Stimulated activated CD8-positive, alpha-beta memory T cell treated with anti-CD3 and anti-CD28 coated beads, Interleukin-15, amount 100 ng/mL, for 24 hours (primary cell): Measurements from ENCODE around the gene LMBR1.
"Not testable (repeated sequence)": the region's sequence is repeated elsewhere in the genome, so short reads cannot be mapped to it uniquely, and the experiment has no call there.

Experiments used
- DNase-seq: peaks from one replicate; pipeline ENCODE4 v3.0.0-alpha.2; 2020; ENCODE audit warnings: low read depth

Gene LMBR1

DNA sequence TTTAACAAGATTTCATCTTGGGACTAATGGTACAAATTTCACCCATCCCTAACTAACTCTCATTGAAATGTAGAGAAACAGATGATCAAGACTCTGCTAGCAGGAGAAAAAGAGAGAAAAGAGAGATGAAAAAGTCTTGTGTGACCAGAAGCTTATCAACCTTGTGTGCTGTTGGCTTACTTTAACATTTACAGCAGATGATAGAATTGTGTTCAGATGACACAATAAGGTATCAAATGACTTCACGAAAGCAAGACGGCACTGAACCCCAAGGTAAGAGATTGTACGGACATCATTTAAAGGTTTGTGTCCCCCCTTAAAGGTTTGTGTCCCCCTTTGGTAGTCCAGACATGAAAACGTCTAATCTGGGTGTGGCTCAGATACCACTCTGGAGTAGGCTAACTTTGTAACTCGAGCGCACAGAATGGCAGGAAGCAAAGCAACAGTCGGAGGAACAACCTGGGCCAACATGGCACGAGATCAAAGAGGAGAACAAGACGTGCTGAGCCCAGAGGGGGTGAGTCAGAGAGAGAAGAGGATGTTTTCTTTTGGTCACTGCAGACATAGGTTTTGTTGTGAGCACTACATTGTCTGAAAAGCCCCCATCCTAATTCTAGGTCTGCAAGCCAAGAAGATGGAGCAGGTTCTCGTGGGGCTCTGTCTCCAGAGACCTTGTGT is 10.4 kb upstream of the LMBR1 start:
- DNase-seq, result no peak

DNA sequence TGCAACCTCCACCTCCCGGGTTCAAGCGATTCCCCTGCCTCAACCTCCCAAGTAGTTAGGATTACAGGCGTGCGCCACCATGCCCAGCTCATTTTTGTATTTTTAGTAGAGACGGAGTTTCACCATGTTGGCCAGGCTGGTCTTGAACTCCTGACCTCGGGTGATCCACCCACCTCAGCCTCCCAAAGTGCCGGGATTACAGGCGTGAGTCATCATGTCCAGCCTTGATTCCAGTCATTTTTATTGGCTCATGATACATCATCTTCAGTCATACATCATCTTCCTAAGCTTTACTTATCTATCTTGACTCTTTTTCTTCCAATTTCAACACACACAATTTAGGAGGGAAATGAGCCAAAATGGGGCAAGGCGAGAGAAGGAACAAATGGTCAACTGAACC is 7.1 kb upstream of the LMBR1 start:
- DNase-seq, result not testable (repeated sequence)

DNA sequence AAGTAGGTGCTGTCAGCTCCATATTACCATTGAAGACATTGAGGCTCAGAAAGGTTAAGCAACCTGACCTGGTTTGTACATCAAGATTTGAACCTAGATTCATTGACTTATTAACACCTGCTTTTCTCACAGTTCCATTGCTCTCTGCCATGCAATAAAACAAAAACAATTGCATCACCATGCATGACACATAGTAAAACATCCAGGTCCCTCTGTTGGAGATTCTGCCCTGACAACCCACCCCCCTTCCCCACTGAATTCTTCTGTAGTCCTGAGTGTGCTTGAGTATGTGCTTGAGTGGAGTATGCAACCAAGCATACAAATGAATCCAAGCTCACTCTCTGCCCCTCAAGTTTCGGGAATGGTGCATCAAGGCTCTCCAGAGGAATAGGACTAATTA is 6.0 kb upstream of the LMBR1 start:
- no peak for DNase-seq

DNA sequence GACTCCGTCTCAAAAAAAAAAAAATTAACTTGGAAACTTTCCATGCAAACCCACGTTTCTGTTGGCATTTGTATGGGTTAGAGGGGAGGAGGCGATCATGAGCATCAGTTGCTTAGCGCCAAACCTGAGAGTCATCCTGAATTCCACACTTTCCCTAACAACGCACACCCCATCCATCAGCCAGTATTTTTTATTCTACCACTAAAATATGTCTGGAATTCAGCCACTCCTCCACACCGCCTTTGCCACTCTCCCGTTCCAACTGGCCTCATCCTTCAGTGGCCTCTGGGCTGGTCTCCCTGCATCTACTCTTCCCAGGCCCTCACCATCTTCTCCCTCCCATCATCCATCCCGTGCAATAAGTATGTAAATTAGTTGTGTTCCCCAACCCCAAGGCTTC is 4.7 kb upstream of the LMBR1 start:
- DNase-seq, result no peak

DNA sequence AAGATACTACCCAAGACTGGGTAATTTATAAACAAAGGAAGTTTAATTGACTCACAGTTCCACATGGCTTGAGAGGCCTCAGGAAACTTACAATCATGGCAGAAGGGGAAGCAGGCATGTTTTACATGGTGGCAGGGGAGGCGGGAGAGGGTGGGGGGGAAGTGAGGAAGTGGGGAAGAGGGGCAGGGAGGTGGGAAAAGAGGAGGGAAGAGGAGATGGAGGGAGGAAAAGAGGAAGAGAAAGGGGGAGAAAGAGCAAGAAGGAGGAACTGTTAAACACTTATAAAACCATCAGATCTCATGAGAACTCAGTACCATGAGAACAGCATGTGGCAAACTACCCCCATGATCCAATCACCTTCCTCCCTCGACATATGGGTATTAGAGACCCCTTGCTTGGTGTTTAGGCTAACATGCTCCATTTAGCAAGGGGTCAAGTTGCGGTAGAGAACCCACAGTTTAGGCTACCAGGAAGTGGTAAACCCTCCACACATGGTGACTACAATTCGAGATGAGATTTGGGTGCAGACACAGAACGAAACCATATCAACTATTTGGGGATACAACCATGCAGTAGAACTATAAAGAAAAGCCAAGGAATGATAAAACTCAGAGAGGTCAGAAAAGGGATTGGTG is 3.5 kb upstream of the LMBR1 start:
- no peak for DNase-seq

DNA sequence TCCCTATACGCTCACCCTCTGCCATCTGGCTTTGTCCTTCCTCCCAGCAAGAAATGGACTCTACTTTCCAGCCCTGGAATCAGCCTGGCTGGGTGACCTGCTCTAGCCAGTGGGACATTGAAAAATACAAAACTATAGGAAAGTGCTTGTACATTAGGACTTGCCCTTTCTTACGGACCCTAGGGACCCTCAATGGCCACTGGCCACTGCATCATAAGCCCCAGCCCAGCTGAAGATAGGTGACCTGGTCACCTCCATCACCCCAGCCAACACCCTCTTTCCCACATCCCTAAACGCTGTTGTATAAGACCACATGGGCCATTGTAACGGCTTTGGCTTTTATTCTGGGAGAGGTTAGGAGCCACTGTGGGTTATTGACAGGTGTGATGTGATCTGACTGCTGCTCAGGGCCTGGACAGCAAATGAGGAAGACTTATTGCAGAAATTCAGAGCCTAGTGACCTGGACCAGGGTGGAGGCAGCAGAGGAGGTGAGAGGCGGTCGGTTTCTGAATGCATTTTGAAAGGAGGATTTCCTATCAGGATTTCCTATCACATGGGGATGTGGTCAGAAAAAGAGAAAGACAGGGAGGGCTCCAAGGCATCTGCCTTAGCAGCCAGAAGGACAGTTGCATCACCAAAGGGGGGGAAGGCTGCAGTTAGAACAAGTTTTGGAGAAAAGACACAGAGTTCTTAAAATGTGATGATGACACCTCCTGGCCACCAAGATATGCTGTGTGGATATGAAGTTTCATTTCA is 2.2 kb upstream of the LMBR1 start:
- no peak for DNase-seq

DNA sequence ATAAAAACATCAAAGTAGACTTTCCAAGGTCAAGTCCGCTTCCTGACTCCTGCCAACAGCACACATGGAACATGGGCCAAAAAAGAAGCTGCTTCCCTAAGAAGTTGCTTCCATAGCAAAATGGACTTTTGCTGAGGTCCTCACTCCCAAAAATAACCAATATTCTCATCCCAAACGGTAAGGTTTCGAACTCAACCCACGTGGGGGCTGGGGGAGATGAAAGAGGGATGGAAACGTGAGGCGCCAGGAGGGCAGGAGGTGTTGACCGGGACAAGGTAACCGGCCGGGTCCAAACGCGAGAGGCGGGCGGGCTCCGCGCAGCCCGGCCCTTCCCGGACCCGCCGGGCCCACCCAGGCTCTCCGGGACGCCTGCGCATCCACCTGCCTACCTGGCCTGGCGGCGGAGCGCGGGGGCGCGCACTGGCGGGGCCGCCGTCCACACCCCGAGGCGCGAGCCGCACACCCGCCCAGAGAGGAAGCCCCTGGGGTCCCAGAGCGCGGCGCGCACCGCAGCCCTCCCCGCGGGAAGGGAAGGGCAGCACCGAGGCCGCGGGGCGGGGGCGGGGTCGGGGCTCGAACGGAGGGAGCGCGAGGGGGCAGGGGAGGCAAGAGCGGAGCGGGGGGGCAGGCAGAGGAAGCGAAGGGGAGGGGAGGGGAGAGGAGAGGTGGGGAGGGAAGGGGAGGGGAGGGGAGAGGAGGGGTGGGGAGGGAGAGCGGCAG is 742 bp downstream of the LMBR1 start:
- peak; percentile 18 for DNase-seq

DNA sequence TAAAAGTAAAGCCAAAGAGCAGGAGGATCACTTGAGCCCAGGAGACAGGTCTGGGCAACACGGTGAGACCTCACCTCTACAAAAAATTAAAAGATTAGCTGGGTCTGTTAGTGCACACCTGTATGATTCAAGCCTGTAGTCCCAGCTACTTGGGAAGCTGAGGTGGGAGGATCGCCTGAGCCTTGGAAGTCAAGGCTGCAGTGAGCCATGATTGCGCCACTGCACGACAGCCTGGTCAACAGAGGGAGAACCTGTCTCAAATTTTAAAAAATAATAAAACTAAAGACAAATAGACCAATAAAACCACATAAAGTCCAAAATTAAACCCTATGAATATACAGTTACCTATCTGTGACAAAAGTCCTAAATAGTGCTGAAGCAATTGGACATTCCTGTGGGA is 3.2 kb downstream of the LMBR1 start:
- DNase-seq, result no peak

DNA sequence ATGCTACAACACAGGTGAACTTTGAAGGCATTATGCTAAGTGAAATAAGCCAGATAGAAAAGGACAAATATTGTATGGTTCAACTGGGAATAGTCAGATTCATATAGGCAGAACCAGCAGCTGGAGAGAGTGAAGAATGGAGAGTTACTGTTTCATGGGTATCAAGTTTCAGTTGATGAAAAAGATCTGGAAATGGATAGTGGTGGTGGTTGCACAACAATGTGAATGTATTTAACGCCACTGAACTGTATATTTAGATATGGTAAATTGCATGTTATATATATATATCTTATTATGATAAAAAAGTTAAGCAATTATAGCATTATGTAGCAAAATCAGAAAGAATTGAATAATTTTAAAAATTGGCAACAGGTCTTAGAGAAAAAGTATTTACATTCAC is 3.9 kb downstream of the LMBR1 start:
- DNase-seq, result no peak

DNA sequence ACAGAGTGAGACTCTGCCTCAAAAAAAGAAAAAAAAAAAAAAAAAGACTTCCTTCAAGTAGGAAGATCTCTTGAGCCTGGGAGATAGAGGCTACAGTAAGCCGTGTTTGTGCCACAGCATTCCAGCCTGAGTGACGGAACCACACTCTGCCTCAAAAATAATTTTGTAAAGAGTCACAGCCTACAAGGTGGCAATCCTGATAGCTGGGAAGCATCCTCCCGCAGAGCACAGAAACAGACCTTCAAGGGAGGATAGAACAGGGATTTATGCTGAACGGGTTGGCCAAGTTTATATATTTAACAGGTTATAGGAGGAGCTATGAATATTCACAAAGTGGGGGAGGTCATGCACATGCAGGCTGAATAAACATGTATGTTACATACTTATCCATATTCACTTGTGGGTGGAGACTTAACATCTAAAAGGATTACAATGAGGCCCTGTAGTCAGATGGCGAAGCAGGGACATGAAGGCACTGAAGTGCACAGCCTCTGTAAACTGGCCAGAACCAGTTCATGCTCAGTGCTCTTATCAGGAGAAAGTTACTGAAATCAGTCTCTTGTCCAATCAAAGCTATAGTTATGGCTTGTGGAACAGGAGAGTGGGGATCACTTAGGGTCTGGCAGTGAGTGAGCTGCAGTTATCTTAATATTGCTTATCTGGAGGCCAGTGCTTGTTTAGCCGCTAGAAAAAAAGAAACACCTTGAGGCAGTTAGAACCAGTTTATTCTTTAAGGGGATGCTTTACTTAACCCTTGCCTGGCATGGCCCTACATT is 6.8 kb downstream of the LMBR1 start:
- DNase-seq, result no peak

DNA sequence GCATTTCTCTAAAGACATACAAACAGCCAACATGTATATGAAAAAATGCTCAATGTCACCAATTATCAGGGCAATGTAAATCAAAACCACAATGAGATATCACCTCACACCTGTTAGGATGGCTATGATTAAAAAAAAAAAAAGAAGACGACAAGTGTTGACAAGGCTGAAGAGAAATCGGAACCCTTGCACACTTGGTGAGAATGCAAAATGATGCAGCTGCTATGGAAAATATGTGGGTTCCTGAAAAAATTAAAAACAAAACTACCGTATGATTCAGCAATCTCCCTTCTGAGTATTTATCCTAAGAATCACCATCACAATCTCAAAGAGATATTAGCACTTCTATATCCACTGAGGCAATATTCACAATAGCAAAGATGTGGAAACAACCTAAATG is 11.3 kb downstream of the LMBR1 start:
- no peak for DNase-seq

DNA sequence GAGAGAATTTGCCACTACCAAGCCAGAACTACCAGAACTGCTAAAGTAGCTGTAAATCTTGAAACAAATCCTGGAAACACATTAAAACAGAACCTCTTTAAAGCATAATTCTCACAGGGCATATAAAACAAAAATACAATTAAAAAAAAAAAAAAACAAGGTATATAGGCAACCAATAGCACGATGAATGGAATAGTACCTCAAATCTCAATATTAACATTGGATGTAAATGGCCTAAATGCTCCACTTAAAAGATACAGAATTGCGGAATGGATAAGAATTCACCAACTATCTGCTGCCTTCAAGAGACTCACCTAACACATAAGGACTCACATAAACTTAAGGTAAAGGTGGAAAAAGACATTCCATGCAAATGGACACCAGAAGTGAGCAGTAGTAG is 17.2 kb downstream of the LMBR1 start:
- DNase-seq, result no peak

DNA sequence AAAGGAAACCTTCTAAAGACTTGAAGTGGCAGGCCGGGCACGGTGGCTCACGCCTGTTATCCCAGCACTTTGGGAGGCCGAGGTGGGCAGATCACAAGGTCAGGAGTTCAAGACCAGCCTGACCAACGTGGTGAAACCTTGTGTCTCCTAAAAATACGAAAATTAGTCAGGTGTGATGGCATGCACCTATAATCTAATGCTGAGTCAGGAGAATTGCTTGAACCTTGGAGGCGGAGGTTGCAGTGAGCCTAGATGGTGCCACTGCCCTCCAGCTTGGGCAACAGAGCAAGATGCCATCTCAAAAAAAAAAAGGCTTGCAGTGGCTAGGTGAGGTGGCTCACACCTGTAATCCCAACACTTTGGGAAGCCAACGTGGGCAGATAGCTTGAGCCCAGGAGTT is 24.6 kb downstream of the LMBR1 start:
- DNase-seq, result not testable (repeated sequence)

DNA sequence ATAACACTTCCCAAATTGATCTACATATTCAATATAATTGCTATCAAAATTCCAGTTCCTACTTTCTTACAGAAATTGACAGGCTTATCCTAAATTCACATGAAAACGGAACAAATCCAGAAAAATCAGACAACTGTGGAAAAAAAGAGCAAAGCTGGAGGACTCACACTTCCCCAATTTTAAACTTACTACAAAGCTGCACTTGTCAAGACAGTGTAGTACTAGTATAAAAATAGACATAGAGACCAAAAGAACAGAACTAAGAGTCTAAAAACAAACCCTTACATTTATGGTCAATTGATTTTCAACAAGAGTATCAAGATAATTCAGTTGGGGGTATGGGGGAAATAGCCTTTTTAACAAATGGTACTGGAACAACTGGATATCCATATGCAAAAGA is 27.5 kb downstream of the LMBR1 start:
- DNase-seq, result no peak

DNA sequence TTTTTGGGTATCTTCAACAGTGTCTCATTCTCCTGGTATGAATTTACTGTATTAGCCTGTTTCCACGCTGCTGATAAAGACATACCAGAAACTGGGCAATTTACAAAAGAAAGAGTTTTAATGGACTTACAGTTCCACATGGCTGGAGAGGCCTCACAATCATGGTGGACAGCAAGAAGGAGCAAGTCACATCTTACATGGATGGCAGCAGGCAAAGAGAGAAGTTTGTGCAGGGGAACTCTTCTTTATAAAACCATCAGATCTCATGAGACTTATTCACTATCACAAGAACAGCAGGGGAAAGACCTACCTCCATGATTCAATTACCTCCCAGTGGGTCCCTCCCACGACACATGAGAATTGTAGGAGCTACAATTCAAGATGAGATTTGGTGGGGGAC is 31.0 kb downstream of the LMBR1 start:
- DNase-seq, result not testable (repeated sequence)

DNA sequence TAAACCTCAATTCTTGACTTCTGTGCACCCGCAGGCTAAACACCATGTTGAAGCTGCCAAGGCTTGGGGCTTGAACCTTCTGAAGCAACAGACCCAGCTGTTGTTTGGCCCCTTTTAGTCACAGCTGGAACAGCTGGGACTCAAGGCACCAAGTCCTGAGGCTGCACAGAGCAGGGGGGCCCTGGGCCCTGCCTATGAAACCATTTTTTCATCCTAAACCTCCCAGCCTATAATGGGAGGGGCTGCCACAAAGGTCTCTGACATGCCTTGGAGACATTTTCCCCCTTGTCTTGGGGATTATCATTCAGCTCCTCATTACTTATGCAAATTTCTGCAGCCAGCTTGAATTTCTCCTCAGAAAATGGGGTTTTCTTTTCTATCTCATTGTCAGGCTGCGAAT is 31.8 kb downstream of the LMBR1 start:
- no peak for DNase-seq

DNA sequence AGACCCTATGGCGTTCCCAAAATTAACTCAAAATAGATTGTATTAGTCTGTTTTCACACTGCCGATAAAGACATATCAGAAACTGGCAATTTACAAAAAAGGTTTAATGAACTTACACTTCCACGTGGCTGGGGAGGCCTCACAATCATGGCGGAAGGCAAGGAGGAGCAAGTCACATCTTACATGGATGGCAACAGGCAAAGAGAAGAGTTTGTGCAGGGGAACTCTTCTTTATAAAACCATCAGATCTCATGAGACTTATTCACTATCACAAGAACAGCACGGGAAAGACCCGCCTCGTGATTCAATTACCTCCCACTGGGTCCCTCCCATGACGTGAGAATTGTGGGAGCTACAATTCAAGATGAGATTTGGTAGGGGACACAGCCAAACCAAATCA is 32.9 kb downstream of the LMBR1 start:
- DNase-seq, result not testable (repeated sequence)

DNA sequence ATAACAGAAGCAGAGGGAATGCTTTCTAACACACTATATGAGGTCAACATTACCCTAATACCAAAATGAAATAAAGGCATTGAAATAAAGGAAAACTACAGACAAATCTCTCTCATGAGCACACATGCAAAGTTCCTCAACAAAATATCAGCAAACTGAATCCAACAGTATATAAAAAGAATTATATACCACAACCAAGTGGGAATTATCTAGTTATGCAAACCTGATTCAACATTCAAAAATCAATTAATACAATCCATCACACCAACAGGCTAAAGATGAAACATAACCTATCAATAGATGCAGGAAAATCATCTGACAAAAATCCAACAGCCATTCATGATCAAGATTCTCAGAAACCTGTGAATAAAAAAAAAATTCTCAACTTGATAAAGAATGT is 34.5 kb downstream of the LMBR1 start:
- no peak for DNase-seq

DNA sequence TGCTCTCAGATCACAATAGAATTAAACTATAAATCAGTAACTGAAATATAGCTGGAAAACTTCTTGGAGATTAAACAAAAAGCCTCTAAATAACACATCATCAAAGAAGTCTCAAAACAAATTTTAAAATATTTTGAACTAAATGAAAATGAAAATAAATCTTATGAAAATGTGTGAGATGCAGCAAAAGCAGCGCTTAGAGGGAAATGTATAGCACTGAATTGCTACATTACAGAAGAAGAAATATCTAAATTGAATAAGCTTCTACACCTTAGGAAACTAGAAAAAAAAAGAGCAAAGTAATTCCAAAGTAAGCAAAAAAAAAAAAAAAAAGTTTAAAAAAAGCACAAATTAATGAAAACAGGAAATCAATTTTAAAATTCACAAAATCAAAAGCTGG is 35.2 kb downstream of the LMBR1 start:
- no peak for DNase-seq

DNA sequence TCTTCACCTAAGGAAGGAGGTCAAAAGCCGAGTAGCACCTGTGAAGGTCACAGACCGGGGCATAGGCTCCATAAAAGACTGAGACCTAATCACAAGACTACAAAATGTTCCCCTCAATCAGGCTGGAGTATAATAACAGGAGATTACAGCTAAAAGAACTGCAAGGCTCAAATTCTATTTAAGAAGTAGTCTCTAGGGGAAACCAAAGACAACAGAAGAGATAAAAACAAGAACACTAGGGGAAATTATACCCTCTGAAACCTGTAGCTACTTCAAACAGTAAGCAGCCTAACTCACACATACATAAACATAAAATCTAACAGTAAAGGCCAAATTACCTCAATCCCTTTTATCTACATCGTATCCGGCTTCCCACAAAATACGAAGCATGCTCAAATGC is 38.3 kb downstream of the LMBR1 start:
- no peak for DNase-seq

DNA sequence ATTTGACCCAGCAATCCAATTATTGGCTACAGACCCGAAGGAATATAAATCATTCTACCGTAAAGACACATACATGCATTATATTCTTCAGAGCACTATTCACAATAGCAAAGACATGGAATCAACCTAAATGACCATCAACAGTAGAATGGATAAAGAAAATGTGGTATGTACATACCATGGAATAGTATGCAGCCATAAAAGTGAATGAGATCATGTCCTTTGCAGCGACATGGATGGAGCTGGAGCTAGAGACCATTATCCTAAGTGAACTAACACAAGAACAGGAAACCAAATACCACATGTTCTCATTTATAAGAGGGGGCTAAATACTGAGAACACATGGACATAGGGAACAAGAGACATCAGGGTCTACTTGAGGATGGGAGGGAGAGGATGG is 44.0 kb downstream of the LMBR1 start:
- DNase-seq, result no peak
